Parathyroid adenoma (tissue), 2 donors: ENCODE results near the gene VIPR2.
"Not testable (repeated sequence)": the region's sequence is repeated elsewhere in the genome, so short reads cannot be mapped to it uniquely, and the experiment has no call there.

Experiments used
- H2AFZ ChIP-seq: fragments of 300-600 bp; sonication (generic); one replicate; pipeline ENCODE4 v1.7.0; 2017; ENCODE audit warnings: antibody characterized with exemption, mild to moderate bottlenecking
- H3K27ac ChIP-seq: fragments of 300-600 bp; sonication (generic); one replicate; pipeline ENCODE4 v1.7.0; 2017
- H3K27me3 ChIP-seq: fragments of 300-600 bp; sonication (generic); one replicate; pipeline ENCODE4 v1.7.0; 2017; ENCODE audit warnings: low read length; ENCODE audit not compliant: control insufficient read depth, insufficient read depth
- H3K36me3 ChIP-seq: fragments of 300-600 bp; sonication (generic); one replicate; pipeline ENCODE4 v1.7.0; 2017; ENCODE audit warnings: low read length; ENCODE audit not compliant: control insufficient read depth, insufficient read depth
- H3K4me1 ChIP-seq: fragments of 300-600 bp; sonication (generic); one replicate; pipeline ENCODE4 v1.7.0; 2017; ENCODE audit warnings: control low read depth
- H3K4me2 ChIP-seq: fragments of 300-600 bp; sonication (generic); one replicate; pipeline ENCODE4 v1.7.0; 2017; ENCODE audit warnings: low read length
- H3K4me3 ChIP-seq: fragments of 300-600 bp; sonication (generic); one replicate; pipeline ENCODE4 v1.7.0; 2017; ENCODE audit warnings: low read depth, low read length
- H3K79me2 ChIP-seq: fragments of 300-600 bp; sonication (generic); one replicate; pipeline ENCODE4 v1.7.0; 2017; ENCODE audit warnings: control low read depth
- H3K9ac ChIP-seq: fragments of 300-600 bp; sonication (generic); one replicate; pipeline ENCODE4 v1.7.0; 2017; ENCODE audit warnings: mild to moderate bottlenecking
- H3K9me3 ChIP-seq: fragments of 300-600 bp; sonication (generic); one replicate; pipeline ENCODE4 v1.7.0; 2017; ENCODE audit warnings: low read length; ENCODE audit not compliant: control insufficient read depth
- CTCF ChIP-seq: fragments of 300-600 bp; sonication (generic); IDR thresholded peaks from one replicate; pipeline ENCODE4 v1.7.0; 2017; ENCODE audit warnings: antibody characterized with exemption, mild to moderate bottlenecking
- donor health status: primary hyperparathyroidism.

Gene VIPR2

GRCh38 chr7:159172400-159172799 lies 27.7 kb upstream of the VIPR2 start:
- no peak overlapping the region for H3K27ac ChIP-seq
- H3K4me3 ChIP-seq: no peak overlapping the region

GRCh38 chr7:159169391-159169790 lies 24.7 kb upstream of the VIPR2 start:
- no peak overlapping the region for H2AFZ ChIP-seq
- no peaks in the 10 kb centered on the region for H3K36me3 ChIP-seq
- H3K9me3 ChIP-seq: no peaks in the 10 kb centered on the region
- no peak overlapping the region for H3K27ac ChIP-seq
- no peak overlapping the region for H3K4me3 ChIP-seq
- H3K27me3 ChIP-seq: no peaks in the 10 kb centered on the region
- no peak overlapping the region for H3K4me2 ChIP-seq
- no peak for TF ChIP-seq CTCF
- H3K79me2 ChIP-seq: no peaks in the 10 kb centered on the region
- no peaks in the 10 kb centered on the region for H3K4me1 ChIP-seq
- no peak overlapping the region for H3K9ac ChIP-seq

More at GRCh38 chr7:159172400-159172799, 27.7 kb upstream of the VIPR2 start:
- Histone ChIP-seq H3K4me2 (no peak overlapping the region), H3K27me3 (no peaks in the 10 kb centered on the region), H3K4me1 (no peaks in the 10 kb centered on the region), H2AFZ (no peak overlapping the region), H3K79me2 (no peaks in the 10 kb centered on the region), H3K9me3 (no peaks in the 10 kb centered on the region), H3K36me3 (no peaks in the 10 kb centered on the region), H3K9ac (no peak overlapping the region)
- TF ChIP-seq CTCF: no peak

GRCh38 chr7:159167139-159167538 lies 22.5 kb upstream of the VIPR2 start:
- Histone ChIP-seq H3K4me1 (no peaks in the 10 kb centered on the region), H3K4me2 (no peak overlapping the region), H2AFZ (no peak overlapping the region), H3K4me3 (no peak overlapping the region), H3K9ac (no peak overlapping the region), H3K36me3 (no peaks in the 10 kb centered on the region), H3K27ac (no peak overlapping the region), H3K9me3 (no peaks in the 10 kb centered on the region), H3K79me2 (no peaks in the 10 kb centered on the region), H3K27me3 (no peaks in the 10 kb centered on the region)
- TF ChIP-seq CTCF: no peak

- Histone ChIP-seq H2AFZ (no peak overlapping the region), H3K36me3 (no peaks in the 10 kb centered on the region), H3K27me3 (no peaks in the 10 kb centered on the region), H3K9me3 (no peaks in the 10 kb centered on the region), H3K79me2 (no peaks in the 10 kb centered on the region), H3K4me1 (no peaks in the 10 kb centered on the region), H3K27ac (no peak overlapping the region), H3K4me2 (no peak overlapping the region), H3K4me3 (no peak overlapping the region), H3K9ac (no peak overlapping the region)
- TF ChIP-seq CTCF: no peak
Observed at GRCh38 chr7:159166530-159166929, 21.9 kb upstream of the VIPR2 start.

GRCh38 chr7:159165352-159165751 lies 20.7 kb upstream of the VIPR2 start:
- H3K9me3 ChIP-seq: no peaks in the 10 kb centered on the region
- H3K79me2 ChIP-seq: no peaks in the 10 kb centered on the region
- H3K4me1 ChIP-seq: no peaks in the 10 kb centered on the region

GRCh38 chr7:159163703-159164301 lies 19.1 kb upstream of the VIPR2 start:
- not testable (repeated sequence) for H3K27ac ChIP-seq

More at GRCh38 chr7:159165352-159165751, 20.7 kb upstream of the VIPR2 start:
- Histone ChIP-seq H3K4me2 (no peak overlapping the region), H3K9ac (no peak overlapping the region), H3K4me3 (no peak overlapping the region), H3K36me3 (no peaks in the 10 kb centered on the region), H3K27me3 (no peaks in the 10 kb centered on the region), H2AFZ (no peak overlapping the region), H3K27ac (no peak overlapping the region)
- no peak for TF ChIP-seq CTCF

GRCh38 chr7:159162050-159162626 lies 17.5 kb upstream of the VIPR2 start:
- not testable (repeated sequence) for H3K79me2 ChIP-seq, H2AFZ ChIP-seq, H3K4me3 ChIP-seq, H3K9ac ChIP-seq, H3K4me1 ChIP-seq, H3K36me3 ChIP-seq, H3K4me2 ChIP-seq, H3K9me3 ChIP-seq, H3K27ac ChIP-seq, H3K27me3 ChIP-seq

More at GRCh38 chr7:159163703-159164301, 19.1 kb upstream of the VIPR2 start:
- not testable (repeated sequence) for H3K79me2 ChIP-seq, H2AFZ ChIP-seq, H3K36me3 ChIP-seq, H3K4me2 ChIP-seq, H3K4me1 ChIP-seq, H3K9me3 ChIP-seq, H3K4me3 ChIP-seq, H3K27me3 ChIP-seq, H3K9ac ChIP-seq
